Stimulated activated CD4-positive, alpha-beta T cell treated with anti-CD3 and anti-CD28 coated beads, Interleukin-15, amount 100 ng/mL, for 1 hour (primary cell): ENCODE data around the gene DGKH.
"Not testable (repeated sequence)": the region's sequence is repeated elsewhere in the genome, so short reads cannot be mapped to it uniquely, and the experiment has no call there.

Experiments used
- DNase-seq, 2 donors: peaks; one replicate each; pipeline ENCODE4 v3.0.0-alpha.2; 2020; ENCODE audit warnings: low read depth in 1 of 2, low spot score in 1 of 2

The DGKH gene

GRCh38 chr13:42226759-42227158, 178.3 kb downstream of the DGKH start:
- not testable (repeated sequence) for DNase-seq

GRCh38 chr13:42228527-42228926, 180.1 kb downstream of the DGKH start:
- no peak for DNase-seq

GRCh38 chr13:42229287-42229686, 180.8 kb downstream of the DGKH start:
- DNase-seq, result no peak

GRCh38 chr13:42232671-42233070, 184.2 kb downstream of the DGKH start:
- no peak for DNase-seq

GRCh38 chr13:42233726-42234125, 185.3 kb downstream of the DGKH start:
- no peak for DNase-seq

- no peak for DNase-seq
These were observed 190.7 kb downstream of the DGKH start for GRCh38 chr13:42239161-42239560.

- DNase-seq, result no peak
These were observed 191.2 kb downstream of the DGKH start for GRCh38 chr13:42239644-42240043.

GRCh38 chr13:42246541-42246940, 198.1 kb downstream of the DGKH start:
- no peak for DNase-seq

- DNase-seq, result no peak
These were observed 199.4 kb downstream of the DGKH start for GRCh38 chr13:42247883-42248282.

GRCh38 chr13:42255886-42256285, 207.4 kb downstream of the DGKH start:
- DNase-seq, result no peak

GRCh38 chr13:42258747-42259146, 210.3 kb downstream of the DGKH start:
- no peak for DNase-seq

- DNase-seq, result no peak
These were observed 211.1 kb downstream of the DGKH start for GRCh38 chr13:42259515-42259914.

GRCh38 chr13:42260903-42261654, 212.6 kb downstream of the DGKH start:
- no peak for DNase-seq

GRCh38 chr13:42266473-42266872, 218.0 kb downstream of the DGKH start:
- DNase-seq, result no peak

- DNase-seq, result no peak
These were observed 221.9 kb downstream of the DGKH start for GRCh38 chr13:42270160-42270856.

- no peak for DNase-seq
These were observed 222.4 kb downstream of the DGKH start for GRCh38 chr13:42270857-42271215.

- DNase-seq, result peak; percentile 83 to 86
These were observed 223.1 kb downstream of the DGKH start for GRCh38 chr13:42271337-42272114.

- DNase-seq, result peak; percentile 15 to 31
These were observed 223.8 kb downstream of the DGKH start, which contains the start of gene AKAP11 for GRCh38 chr13:42272115-42272803. AKAP11 (plus strand) TSS chr13:42272152; CDS start chr13:42286349, 14,197 bp downstream.

- no peak for DNase-seq
These were observed 224.3 kb downstream of the DGKH start for GRCh38 chr13:42272804-42273175.

GRCh38 chr13:42274386-42275097, 226.1 kb downstream of the DGKH start:
- DNase-seq, result no peak

- DNase-seq, result no peak
These were observed 226.6 kb downstream of the DGKH start for GRCh38 chr13:42275098-42275471.
